LNCaP clone FGC (cell line): Measurements from ENCODE around the gene EDC3.

Experiments
- DNase-seq: peaks from one replicate; pipeline ENCODE4 v3.0.0-alpha.2; 2011; ENCODE audit warnings: low read depth
- H3K4me3 ChIP-seq: 2 replicates; pipeline ENCODE4 v1.5.1; 2011; ENCODE audit warnings: mild to moderate bottlenecking, low read depth, low read length, control low read depth
- CTCF ChIP-seq: IDR thresholded peaks from 2 replicates; pipeline ENCODE4 v1.5.1; 2012; ENCODE audit warnings: mild to moderate bottlenecking; ENCODE audit not compliant: control insufficient read depth, insufficient read depth; ENCODE audit errors: extremely low read depth

Gene EDC3

GRCh38 chr15:74589826-74590225, 106.0 kb downstream of the EDC3 start:
- no peak overlapping the region for H3K4me3 ChIP-seq
- no peak for TF ChIP-seq CTCF

GRCh38 chr15:74585857-74586256, 110.0 kb downstream of the EDC3 start:
- no peak overlapping the region for H3K4me3 ChIP-seq
- DNase-seq: no peak
- TF ChIP-seq CTCF: no peak

More at GRCh38 chr15:74589826-74590225, 106.0 kb downstream of the EDC3 start:
- DNase-seq: no peak

GRCh38 chr15:74585191-74585590, 110.6 kb downstream of the EDC3 start:
- no peak for TF ChIP-seq CTCF
- DNase-seq: no peak
- H3K4me3 ChIP-seq: no peak overlapping the region

- H3K4me3 ChIP-seq: no peak overlapping the region
- TF ChIP-seq CTCF: no peak
- DNase-seq: no peak
These were observed 111.0 kb downstream of the EDC3 start for GRCh38 chr15:74584779-74585178.

- DNase-seq: no peak
- TF ChIP-seq CTCF: no peak
These were observed 111.6 kb downstream of the EDC3 start for GRCh38 chr15:74584204-74584603.

More at GRCh38 chr15:74584204-74584603, 111.6 kb downstream of the EDC3 start:
- H3K4me3 ChIP-seq: no peak overlapping the region
